Thyroid gland (tissue), 4 donors: ENCODE results near the gene LTBP3. TPM values are rescaled to one million over a fixed set of nuclear protein-coding genes. Genes with fewer than 3 reads are reported as not detected.
A peak's percentile ranks its signal among the peaks of the same experiment; 100 is the strongest.

Experiments used
- DNase-seq, 2 donors: peaks; one replicate each; pipeline ENCODE4 v3.0.0-alpha.2; 2019
- H3K27ac ChIP-seq, 3 donors: fragments of 200-600 bp; sonication (generic); 1 replicate in 2 of 3; 2 replicates in 1 of 3; pipeline ENCODE4 v1.5.1; 2016 to 2019; ENCODE audit warnings: mild to moderate bottlenecking in 1 of 3, moderate library complexity in 1 of 3
- H3K27me3 ChIP-seq: fragments of 200-600 bp; sonication (generic); one replicate; pipeline ENCODE4 v1.5.1; 2019
- H3K36me3 ChIP-seq, 2 donors: fragments of 200-600 bp; sonication (generic); one replicate each; pipeline ENCODE4 v1.5.1; 2016 to 2019
- H3K4me1 ChIP-seq, 2 donors: fragments of 200-600 bp; sonication (generic); one replicate each; pipeline ENCODE4 v1.5.1; 2017 to 2019
- H3K4me3 ChIP-seq, 3 donors: fragments of 200-600 bp; sonication (generic); replicated peaks in 1 of 3; 1 replicate in 2 of 3; 2 replicates in 1 of 3; pipeline ENCODE4 v1.5.1; 2016; ENCODE audit warnings: mild to moderate bottlenecking in 1 of 3
- H3K9me3 ChIP-seq: fragments of 200-600 bp; sonication (generic); one replicate; pipeline ENCODE4 v1.5.1; 2017
- CTCF ChIP-seq, 6 experiments: fragments of 200-600 bp in 3 of 6; fragments of 450-650 bp in 3 of 6; sonication (generic) in 3 of 6; IDR thresholded peaks; one replicate each; pipeline ENCODE4 v1.5.1; 2016 to 2019; ENCODE audit warnings: antibody characterized with exemption in 6 of 6, mild to moderate bottlenecking in 2 of 6, inconsistent platforms in 1 of 6, moderate library complexity in 1 of 6
- POLR2A ChIP-seq, 2 donors: fragments of 450-650 bp; IDR thresholded peaks; one replicate each; pipeline ENCODE4 v1.6.1; 2017; ENCODE audit warnings: antibody characterized with exemption in 2 of 2, mild to moderate bottlenecking in 2 of 2, moderate library complexity in 1 of 2
- WGBS, 2 donors: methylation state at CpG; one replicate each; pipeline ENCODE4 v1.1.5; 2017; 5-methylcytosine and 5-hydroxymethylcytosine counted together
- intact Hi-C: fragments of 100-400 bp; cut with DNase I; formaldehyde crosslinking; loops from one replicate; pipeline ENCODE4 v1.15.1; 2023
- total RNA-seq, 4 donors: library from RNA; depleted of rRNA; stranded (reverse); fragments of >200 nt; gene quantifications; one replicate each; pipeline ENCODE4 v1.2.3, GENCODE V29; 2016

Gene LTBP3
- total RNA-seq, 4 donors from 2014 or later, result 195 to 277 (median 222) TPM

GRCh38 chr11:65595131-65595530 lies 37.0 kb upstream of the LTBP3 start:
- no peak overlapping the region for H3K27ac ChIP-seq
- H3K36me3 ChIP-seq, result peaks cover 16 to 21% of the 10 kb centered on the region in 2 donors
- no peak for DNase-seq
- H3K4me1 ChIP-seq, result peaks cover 0 to 4% of the 10 kb centered on the region in 2 donors
- H3K9me3 ChIP-seq, result no peaks in the 10 kb centered on the region
- TF ChIP-seq CTCF (IDR thresholded peaks at IDR 0.05), result no peak
- TF ChIP-seq POLR2A (IDR thresholded peaks at IDR 0.05), result no peak
- 63% methylated on average over 2 of the region's 3 CpGs; no CpG with 5 or more reads in 1 of the 2 donors for WGBS, 2 donors
- H3K27me3 ChIP-seq, result no peaks in the 10 kb centered on the region
- no peak overlapping the region for H3K4me3 ChIP-seq
- intact Hi-C loops, result loop anchor here (5.0 kb wide), 1 partner anchor 193 kb away; no protein-coding TSS in a partner anchor

- Histone ChIP-seq H3K27me3 (no peaks in the 10 kb centered on the region), H3K9me3 (no peaks in the 10 kb centered on the region), H3K4me1 (peaks cover 0 to 4% of the 10 kb centered on the region in 2 donors), H3K36me3 (peaks cover 12 to 14% of the 10 kb centered on the region in 2 donors), H3K27ac (no peak overlapping the region), H3K4me3 (no peak overlapping the region)
- intact Hi-C loops, result no loop called here
- WGBS, 2 donors, result 79 to 83% methylated on average over 16 to 17 of the region's 26 CpGs
- peak; percentile 15 to 53 (median 29) for TF ChIP-seq CTCF (IDR thresholded peaks at IDR 0.05)
- no peak for TF ChIP-seq POLR2A (IDR thresholded peaks at IDR 0.05)
- no peak for DNase-seq
Observed at GRCh38 chr11:65593518-65594414, 35.6 kb upstream of the LTBP3 start.

- intact Hi-C loops, result no loop called here
- peaks cover 4 to 7% of the 10 kb centered on the region in 2 donors for H3K4me1 ChIP-seq
- H3K27me3 ChIP-seq, result no peaks in the 10 kb centered on the region
- DNase-seq, result no peak
- no peak overlapping the region for H3K27ac ChIP-seq
- TF ChIP-seq CTCF (IDR thresholded peaks at IDR 0.05), result no peak
- TF ChIP-seq POLR2A (IDR thresholded peaks at IDR 0.05), result no peak
- 67 to 73% methylated on average over 18 to 19 of the region's 22 CpGs for WGBS, 2 donors
- no peaks in the 10 kb centered on the region for H3K9me3 ChIP-seq
- H3K36me3 ChIP-seq, result peaks cover 4 to 6% of the 10 kb centered on the region in 2 donors
- no peak overlapping the region for H3K4me3 ChIP-seq
Observed at GRCh38 chr11:65592858-65593517, 34.8 kb upstream of the LTBP3 start.

GRCh38 chr11:65591939-65592857 lies 34.0 kb upstream of the LTBP3 start:
- no peaks in the 10 kb centered on the region for H3K27me3 ChIP-seq
- no peaks in the 10 kb centered on the region for H3K36me3 ChIP-seq
- H3K27ac ChIP-seq, result peak overlapping the region in 2 of 3 donors; percentile 4 to 47
- H3K9me3 ChIP-seq, result no peaks in the 10 kb centered on the region
- peaks cover 4 to 13% of the 10 kb centered on the region in 2 donors for H3K4me1 ChIP-seq
- 35 to 37% methylated on average over 30 to 37 of the region's 106 CpGs for WGBS, 2 donors
- TF ChIP-seq POLR2A (IDR thresholded peaks at IDR 0.05) (no peak), CTCF (IDR thresholded peaks at IDR 0.05) (peak in 3 of 6 experiments; percentile 12 to 47 (median 36))
- no peak overlapping the region for H3K4me3 ChIP-seq
- intact Hi-C loops, result no loop called here
- peak; percentile 54 to 62 for DNase-seq
